Hepatocyte (in vitro differentiated cells): ENCODE results near the gene PDS5A.

Experiments used
- EZH2phosphoT487 ChIP-seq: fragments of 200-600 bp; sonication (generic); IDR thresholded peaks from one replicate; pipeline ENCODE4 v1.6.1; 2018; ENCODE audit warnings: antibody characterized with exemption, mild to moderate bottlenecking, low read depth, moderate library complexity; ENCODE audit not compliant: unreplicated experiment, severe bottlenecking
- TF ChIP-seq, protein P1 (sequence below): fragments of 200-600 bp; sonication (generic); IDR thresholded peaks from 2 replicates; pipeline ENCODE4 v1.5.1; 2016; ENCODE audit warnings: antibody characterized with exemption, mild to moderate bottlenecking; ENCODE audit not compliant: poor library complexity

DNA sequence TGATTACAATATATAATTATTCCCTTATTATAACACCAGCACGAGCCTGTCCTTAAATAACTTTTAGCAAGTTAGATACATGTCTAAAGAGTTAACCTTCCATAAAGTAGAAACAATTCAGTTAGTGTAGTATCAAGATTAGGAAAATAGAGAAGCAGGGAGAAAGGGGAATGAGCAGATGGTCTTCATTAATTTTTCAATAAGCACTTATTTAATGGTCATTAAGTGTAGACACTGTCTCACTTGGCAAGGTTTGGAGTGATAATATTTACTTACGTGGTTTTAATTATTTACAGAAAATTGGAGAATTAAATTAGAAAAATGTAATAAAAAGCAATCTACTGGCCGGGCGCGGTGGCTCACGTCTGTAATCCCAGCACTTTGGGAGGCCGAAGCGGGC is 99.7 kb downstream of the PDS5A start:
- TF ChIP-seq, protein P1, sequence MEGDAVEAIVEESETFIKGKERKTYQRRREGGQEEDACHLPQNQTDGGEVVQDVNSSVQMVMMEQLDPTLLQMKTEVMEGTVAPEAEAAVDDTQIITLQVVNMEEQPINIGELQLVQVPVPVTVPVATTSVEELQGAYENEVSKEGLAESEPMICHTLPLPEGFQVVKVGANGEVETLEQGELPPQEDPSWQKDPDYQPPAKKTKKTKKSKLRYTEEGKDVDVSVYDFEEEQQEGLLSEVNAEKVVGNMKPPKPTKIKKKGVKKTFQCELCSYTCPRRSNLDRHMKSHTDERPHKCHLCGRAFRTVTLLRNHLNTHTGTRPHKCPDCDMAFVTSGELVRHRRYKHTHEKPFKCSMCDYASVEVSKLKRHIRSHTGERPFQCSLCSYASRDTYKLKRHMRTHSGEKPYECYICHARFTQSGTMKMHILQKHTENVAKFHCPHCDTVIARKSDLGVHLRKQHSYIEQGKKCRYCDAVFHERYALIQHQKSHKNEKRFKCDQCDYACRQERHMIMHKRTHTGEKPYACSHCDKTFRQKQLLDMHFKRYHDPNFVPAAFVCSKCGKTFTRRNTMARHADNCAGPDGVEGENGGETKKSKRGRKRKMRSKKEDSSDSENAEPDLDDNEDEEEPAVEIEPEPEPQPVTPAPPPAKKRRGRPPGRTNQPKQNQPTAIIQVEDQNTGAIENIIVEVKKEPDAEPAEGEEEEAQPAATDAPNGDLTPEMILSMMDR: no peak
- TF ChIP-seq EZH2phosphoT487: no peak
